DOHH2 (cell line): ENCODE results near the gene ROGDI.

Experiments
- CTCF ChIP-seq: fragments of 200-600 bp; sonication (generic); IDR thresholded peaks from one replicate; pipeline ENCODE4 v1.5.1; 2014; ENCODE audit warnings: antibody characterized with exemption, mild to moderate bottlenecking, low read depth, low read length; ENCODE audit not compliant: poor library complexity, severe bottlenecking
- EZH2phosphoT487 ChIP-seq: fragments of 200-600 bp; sonication (generic); IDR thresholded peaks from 2 replicates; pipeline ENCODE4 v1.6.1; 2017; ENCODE audit warnings: borderline replicate concordance, mild to moderate bottlenecking, antibody characterized with exemption, low read length, moderate library complexity, mixed read lengths

- TF ChIP-seq CTCF: no peak
- no peak for TF ChIP-seq EZH2phosphoT487
These were observed 40.2 kb downstream of the ROGDI start for GRCh38 chr16:4762205-4762604.
